H1 (cell line): ENCODE data around the gene NAA40. TPM values are rescaled to one million over a fixed set of nuclear protein-coding genes. Genes with fewer than 3 reads are reported as not detected.

ENCODE experiments used
- CTCF ChIA-PET: fragments of 300-600 bp; sonication (Branson Sonifier 250); formaldehyde crosslinking; loops from one replicate; lab custom pipeline; 2021; ENCODE audit not compliant: partially characterized antibody; lab: Charles Lee
- POLR2A ChIA-PET: fragments of 300-600 bp; sonication (Branson Sonifier 250); formaldehyde crosslinking; loops from one replicate; lab custom pipeline; 2021; ENCODE audit warnings: inconsistent platforms; ENCODE audit not compliant: partially characterized antibody; lab: Charles Lee
- DNase-seq, 2 experiments: peaks; one replicate each; pipeline versions ENCODE4 v3.0.0 to v3.0.0-alpha.2; 2010 to 2022; ENCODE audit warnings: low spot score in 2 of 2, low read depth in 1 of 2, mixed read lengths in 1 of 2
- FAIRE-seq: peaks from 2 replicates; lab custom pipeline; 2011; peaks lifted over from hg19 to GRCh38; lab: Jason Lieb, UNC
- H2AFZ ChIP-seq: 2 replicates; pipeline ENCODE4 v1.8.1; 2012; ENCODE audit warnings: low read length, inconsistent platforms
- H2AK5ac ChIP-seq: 2 replicates; pipeline ENCODE4 v1.6.1; 2013; ENCODE audit warnings: low read depth, low read length
- H2BK120ac ChIP-seq: replicated peaks from 2 replicates; pipeline ENCODE3; 2013; ENCODE audit warnings: low read depth, low read length, inconsistent platforms
- H2BK12ac ChIP-seq: 2 replicates; pipeline ENCODE4 v1.6.1; 2013; ENCODE audit warnings: low read depth, low read length
- H2BK15ac ChIP-seq: 2 replicates; pipeline ENCODE4 v1.6.1; 2013; ENCODE audit warnings: low read length
- H2BK20ac ChIP-seq: 2 replicates; pipeline ENCODE4 v1.6.1; 2013; ENCODE audit warnings: low read length
- H2BK5ac ChIP-seq: 2 replicates; pipeline ENCODE4 v1.6.1; 2013; ENCODE audit warnings: low read depth, low read length
- H3K14ac ChIP-seq: 2 replicates; pipeline ENCODE4 v1.6.1; 2013; ENCODE audit warnings: inconsistent platforms; ENCODE audit not compliant: insufficient read length
- H3K18ac ChIP-seq: 2 replicates; pipeline ENCODE4 v1.6.1; 2013; ENCODE audit warnings: low read length; ENCODE audit errors: extremely low read depth
- H3K23ac ChIP-seq: 2 replicates; pipeline ENCODE4 v1.6.1; 2013; ENCODE audit warnings: inconsistent platforms; ENCODE audit not compliant: insufficient read length
- H3K23me2 ChIP-seq: 2 replicates; pipeline ENCODE4 v1.6.1; 2013; ENCODE audit warnings: low read depth, low read length
- H3K27ac ChIP-seq: 2 replicates; pipeline ENCODE4 v1.6.1; 2011; ENCODE audit warnings: low read depth, low read length, inconsistent platforms
- H3K27me3 ChIP-seq, 4 experiments: replicated peaks in 1 of 4; 1 replicate in 1 of 4; 2 replicates in 3 of 4; pipeline versions ENCODE4 v1.6.1 to v1.8.1; 2011 to 2013; ENCODE audit warnings: low read length in 3 of 4, mild to moderate bottlenecking in 3 of 4, inconsistent platforms in 2 of 4, mixed read lengths in 2 of 4, moderate library complexity in 1 of 4; ENCODE audit not compliant: control insufficient read depth in 3 of 4, insufficient read depth in 3 of 4; ENCODE audit errors: extremely low read depth in 1 of 4
- H3K36me3 ChIP-seq, 4 experiments: 2 replicates each; pipeline versions ENCODE4 v1.6.1 to v1.8.1; 2011 to 2013; ENCODE audit warnings: mild to moderate bottlenecking in 4 of 4, low read length in 3 of 4, moderate library complexity in 2 of 4, control low read depth in 1 of 4, inconsistent platforms in 1 of 4; ENCODE audit not compliant: insufficient read depth in 4 of 4, control insufficient read depth in 2 of 4
- H3K4ac ChIP-seq: replicated peaks from 2 replicates; pipeline ENCODE3; 2013; ENCODE audit warnings: low read length, low read depth, mixed read lengths, inconsistent platforms; ENCODE audit not compliant: insufficient read length
- H3K4me1 ChIP-seq, 4 experiments: replicated peaks in 1 of 4; 1 replicate in 1 of 4; 2 replicates in 3 of 4; pipeline versions ENCODE4 v1.6.1 to v1.8.1; 2011 to 2013; ENCODE audit warnings: low read length in 3 of 4, inconsistent platforms in 2 of 4, mixed read lengths in 1 of 4; ENCODE audit not compliant: insufficient read depth in 4 of 4, control insufficient read depth in 3 of 4
- H3K4me2 ChIP-seq, 2 experiments: 2 replicates each; pipeline versions ENCODE4 v1.6.1 to v1.8.1; 2011 to 2013; ENCODE audit warnings: low read depth in 2 of 2, low read length in 2 of 2, control low read depth in 1 of 2, inconsistent platforms in 1 of 2, mild to moderate bottlenecking in 1 of 2; ENCODE audit not compliant: insufficient read depth in 1 of 2
- H3K4me3 ChIP-seq, 4 experiments: fragments of 200-600, 300-600 bp in 1 of 4; sonication (generic), shearing (Covaris generic), sonication (Bioruptor Twin) in 1 of 4; 2 replicates each; pipeline versions ENCODE4 v1.5.1 to v1.8.1; 2011 to 2016; ENCODE audit warnings: low read length in 4 of 4, low read depth in 3 of 4, control low read depth in 2 of 4, inconsistent platforms in 2 of 4, mild to moderate bottlenecking in 2 of 4, mixed read lengths in 1 of 4, moderate library complexity in 1 of 4; ENCODE audit not compliant: insufficient read depth in 2 of 4; ENCODE audit errors: extremely low read depth in 1 of 4
- H3K56ac ChIP-seq: replicated peaks from 2 replicates; pipeline ENCODE3; 2013; ENCODE audit warnings: low read depth, mild to moderate bottlenecking, mixed read lengths, low read length, inconsistent platforms; ENCODE audit not compliant: insufficient read length
- H3K79me1 ChIP-seq: 2 replicates; pipeline ENCODE4 v1.6.1; 2013; ENCODE audit warnings: low read depth, low read length, control low read depth
- H3K79me2 ChIP-seq, 2 experiments: 2 replicates each; pipeline versions ENCODE4 v1.6.1 to v1.8.1; 2012 to 2013; ENCODE audit warnings: low read length in 2 of 2, mild to moderate bottlenecking in 2 of 2, inconsistent platforms in 1 of 2; ENCODE audit not compliant: insufficient read depth in 2 of 2, control insufficient read depth in 1 of 2
- H3K9ac ChIP-seq, 4 experiments: replicated peaks in 1 of 4; 1 replicate in 1 of 4; 2 replicates in 3 of 4; pipeline versions ENCODE4 v1.6.1 to v1.8.1; 2011 to 2013; ENCODE audit warnings: low read depth in 3 of 4, low read length in 3 of 4, control low read depth in 2 of 4, mild to moderate bottlenecking in 2 of 4, moderate library complexity in 2 of 4, inconsistent platforms in 1 of 4; ENCODE audit errors: extremely low read depth in 1 of 4
- H3K9me3 ChIP-seq, 2 experiments: 2 replicates each; pipeline versions ENCODE4 v1.6.1 to v1.8.1; 2012 to 2013; ENCODE audit warnings: mild to moderate bottlenecking in 2 of 2, moderate library complexity in 2 of 2, control low read depth in 1 of 2, inconsistent platforms in 1 of 2, low read depth in 1 of 2, low read length in 1 of 2, mixed read lengths in 1 of 2; ENCODE audit not compliant: insufficient read depth in 2 of 2
- H4K20me1 ChIP-seq, 2 experiments: replicated peaks in 1 of 2; 2 replicates each; pipeline versions ENCODE3 to v1.8.1; 2011 to 2013; ENCODE audit warnings: inconsistent platforms in 2 of 2, low read length in 2 of 2, mild to moderate bottlenecking in 1 of 2; ENCODE audit not compliant: insufficient read depth in 2 of 2, control insufficient read depth in 1 of 2
- H4K5ac ChIP-seq: 2 replicates; pipeline ENCODE4 v1.6.1; 2013; ENCODE audit warnings: low read length, low read depth, mixed read lengths, inconsistent platforms; ENCODE audit not compliant: insufficient read length
- H4K8ac ChIP-seq: 2 replicates; pipeline ENCODE4 v1.8.0; 2013; ENCODE audit warnings: mild to moderate bottlenecking, moderate library complexity, low read length, inconsistent platforms; ENCODE audit not compliant: insufficient read depth; ENCODE audit errors: extremely low read depth
- H4K91ac ChIP-seq: replicated peaks from 2 replicates; pipeline ENCODE3; 2013; ENCODE audit warnings: low read length, mixed read lengths, inconsistent platforms; ENCODE audit not compliant: insufficient read length
- CBX5 ChIP-seq: fragments of 300-800, 300-1000 bp; sonication (generic); IDR thresholded peaks from 2 replicates; pipeline ENCODE4 v1.7.1; 2016; ENCODE audit warnings: antibody characterized with exemption, low read length, low read depth
- CREB1 ChIP-seq: IDR thresholded peaks from 2 replicates; pipeline ENCODE4 v1.6.1; 2012; ENCODE audit warnings: inconsistent platforms
- EP300 ChIP-seq, 2 experiments: IDR thresholded peaks; 1 replicate in 1 of 2; 2 replicates in 1 of 2; pipeline ENCODE4 v1.6.1; 2011 to 2012; ENCODE audit warnings: low read depth in 2 of 2, low read length in 2 of 2, mild to moderate bottlenecking in 2 of 2, borderline replicate concordance in 1 of 2, inconsistent platforms in 1 of 2, moderate library complexity in 1 of 2
- JUN ChIP-seq: IDR thresholded peaks from 2 replicates; pipeline ENCODE4 v1.6.1; 2011; ENCODE audit warnings: low read depth, mild to moderate bottlenecking, improper control_type of control experiment, low read length
- POLR2AphosphoS5 ChIP-seq: IDR thresholded peaks from 2 replicates; pipeline ENCODE4 v1.6.1; 2011; ENCODE audit warnings: low read depth, low read length
- WGBS, 2 experiments: shearing (Covaris generic) in 1 of 2; methylation state at CpG; one replicate each; pipeline versions ENCODE4 v1.1.6 to v1.1.7; 2013 to 2015; ENCODE audit warnings: low lambda C conversion rate in 2 of 2, mixed read lengths in 2 of 2, inconsistent platforms in 1 of 2, low coverage in 1 of 2, missing lambda C conversion rate in 1 of 2; ENCODE audit not compliant: insufficient replicate concordance in 2 of 2, insufficient coverage in 1 of 2, insufficient read length in 1 of 2; ENCODE audit errors: extremely low coverage in 1 of 2, missing lambda C conversion rate in 1 of 2; 5-methylcytosine and 5-hydroxymethylcytosine counted together
- polyA plus RNA-seq, 7 experiments: library from polyadenylated mRNA; depleted of rRNA in 3 of 7; stranded (reverse) in 5 of 7; unstranded in 2 of 7; fragments of >200 nt in 5 of 7; fragments of 200-250 nt in 2 of 7; gene quantifications; 1 replicate in 5 of 7; 2 replicates in 1 of 7; 4 replicates in 1 of 7; pipeline versions ENCODE4 v1.2.1 to v1.2.3, GENCODE V29; 2011 to 2013; ENCODE audit warnings: missing spikeins in 2 of 7, mixed read lengths in 2 of 7
- total RNA-seq: library from RNA; stranded (reverse); fragmentation: NEBNext Ultra II Directional; extraction: Animal tissue kit (Norgen Biotek cat#: 25700); gene quantifications from 2 replicates; pipeline ENCODE4 v1.2.1, GENCODE V29; 2021

Gene NAA40
- total and polyA plus RNA-seq, 2 of the 8 experiments (the other 6 are each of a cell fraction or from before 2014, with no cell fraction given): 20.0 to 31.1 TPM

DNA sequence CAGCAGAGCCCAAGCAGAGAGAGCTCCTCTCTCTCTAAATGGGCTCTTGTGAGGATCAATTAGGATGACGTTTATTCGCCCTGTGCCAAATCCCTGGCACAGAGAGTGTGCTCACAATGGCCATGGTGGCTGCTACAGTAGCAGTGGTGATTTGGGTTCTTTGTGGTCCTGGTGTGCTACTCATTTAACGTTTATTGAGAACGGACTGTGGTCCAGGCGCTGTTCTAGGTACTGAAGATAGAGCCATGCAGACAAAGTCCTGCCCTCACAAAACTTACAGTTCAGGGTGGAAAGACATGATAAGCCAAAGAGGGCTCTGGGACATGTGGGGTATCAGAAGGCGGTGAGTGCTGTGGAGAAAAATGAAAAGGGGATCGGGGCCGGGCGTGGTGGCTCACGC is 52.8 kb downstream of the NAA40 start:
- Histone ChIP-seq H2BK15ac (no peak overlapping the region), H3K14ac (no peak overlapping the region), H3K79me1 (peaks cover 28% of the 10 kb centered on the region), H3K27ac (no peak overlapping the region), H3K23me2 (peaks cover 4% of the 10 kb centered on the region; the same call in 1 of the 2 replicates), H3K56ac (no peak overlapping the region), H4K8ac (no peak overlapping the region), H3K9ac (no peak overlapping the region), H2BK20ac (no peak overlapping the region), H3K79me2 (peaks cover 5 to 30% of the 10 kb centered on the region in 2 experiments), H2BK5ac (no peak overlapping the region), H2AFZ (no peak overlapping the region), H2AK5ac (no peak overlapping the region), H3K4me1 (peaks cover 0 to 8% (median 5%) of the 10 kb centered on the region in 4 experiments; a peak in 6 of 7 replicates), H3K4me2 (no peak overlapping the region), H3K9me3 (no peaks in the 10 kb centered on the region), H4K5ac (no peak overlapping the region), H3K4me3 (no peak overlapping the region), H4K20me1 (peaks cover 11 to 38% of the 10 kb centered on the region in 2 experiments), H3K23ac (no peak overlapping the region), H2BK12ac (no peak overlapping the region), H2BK120ac (no peak overlapping the region), H4K91ac (no peak overlapping the region), H3K27me3 (no peaks in the 10 kb centered on the region), H3K18ac (no peak overlapping the region), H3K4ac (no peak overlapping the region), H3K36me3 (peaks cover 10 to 30% (median 17%) of the 10 kb centered on the region in 4 experiments; a peak in 6 of 8 replicates)
- WGBS, 2 experiments: 96% methylated on average over 8 of the region's 10 CpGs; no CpG with 5 or more reads in 1 of the 2 experiments
- FAIRE-seq (no peak), DNase-seq (no peak)
- POLR2A ChIA-PET: interaction anchor here (0.8 to 5.0 kb wide), 13 partner anchors 8 to 220 kb away, joined by 3 to 46 read pairs (median 3); partner anchors contain the start of gene STIP1
- CTCF ChIA-PET: interaction anchor here (1.1 to 4.6 kb wide), 5 partner anchors 9 to 200 kb away, joined by 3 to 37 read pairs (median 3); no protein-coding TSS in a partner anchor
- no peak; the same call in 1 of the 2 replicates for TF ChIP-seq POLR2AphosphoS5
- no peak for TF ChIP-seq EP300 (IDR thresholded peaks at IDR 0.05; ENCODE audit: borderline replicate concordance in 1 of 2, low read depth in 2 of 2, low read length in 2 of 2)
- TF ChIP-seq CBX5: no peak
- TF ChIP-seq JUN: no peak
- no peak for TF ChIP-seq CREB1
